Stimulated activated CD4-positive, alpha-beta T cell treated with anti-CD3 and anti-CD28 coated beads, Interleukin-2, amount 100 ng/mL, for 24 hours (primary cell): ENCODE data around the gene POLR2C.
A peak's percentile ranks its signal among the peaks of the same experiment; 100 is the strongest.

Experiments
- DNase-seq, 2 donors: peaks; one replicate each; pipeline ENCODE4 v3.0.0-alpha.2; 2020

The POLR2C gene

GRCh38 chr16:57504491-57504890, 42.0 kb downstream of the POLR2C start:
- no peak for DNase-seq

GRCh38 chr16:57505169-57505568, 42.7 kb downstream of the POLR2C start:
- DNase-seq, result no peak

GRCh38 chr16:57507136-57508034, 44.9 kb downstream of the POLR2C start:
- no peak for DNase-seq

GRCh38 chr16:57508035-57508425, 45.6 kb downstream of the POLR2C start:
- no peak for DNase-seq

- DNase-seq, result no peak
These were observed 46.9 kb downstream of the POLR2C start for GRCh38 chr16:57509231-57509923.

GRCh38 chr16:57510016-57510871, 47.8 kb downstream of the POLR2C start:
- no peak for DNase-seq

- no peak for DNase-seq
These were observed 50.0 kb downstream of the POLR2C start for GRCh38 chr16:57512296-57513001.

- DNase-seq, result no peak
These were observed 51.1 kb downstream of the POLR2C start for GRCh38 chr16:57513371-57514102.

GRCh38 chr16:57514371-57514770, 51.9 kb downstream of the POLR2C start:
- DNase-seq, result no peak

GRCh38 chr16:57514791-57515600, 52.5 kb downstream of the POLR2C start:
- no peak for DNase-seq

- DNase-seq, result no peak
These were observed 53.8 kb downstream of the POLR2C start for GRCh38 chr16:57516176-57516725.

- DNase-seq, result no peak
These were observed 54.3 kb downstream of the POLR2C start for GRCh38 chr16:57516773-57517172.

GRCh38 chr16:57517397-57518367, 55.2 kb downstream of the POLR2C start:
- DNase-seq, result no peak

- no peak for DNase-seq
These were observed 56.0 kb downstream of the POLR2C start for GRCh38 chr16:57518520-57518919.

GRCh38 chr16:57518922-57519321, 56.4 kb downstream of the POLR2C start:
- DNase-seq, result no peak

GRCh38 chr16:57519796-57520360, 57.4 kb downstream of the POLR2C start:
- DNase-seq, result peak; percentile 86 to 87
